HG02938 (cell line): ENCODE data around the gene KANSL2.
A peak's percentile ranks its signal among the peaks of the same experiment; 100 is the strongest.
"Not testable (repeated sequence)": the region's sequence is repeated elsewhere in the genome, so short reads cannot be mapped to it uniquely, and the experiment has no call there.

Source experiments
- ATAC-seq: cut with Tn5 transposase; IDR thresholded peaks from one replicate; pipeline ENCODE4 v1.9.1; 2021; ENCODE audit warnings: mild to moderate bottlenecking, moderate library complexity; ENCODE audit not compliant: unreplicated experiment

KANSL2 gene

GRCh38 chr12:48681710-48682532 lies at the start of gene KANSL2:
Gene KANSL2 (minus strand): TSS chr12:48682238. CDS start chr12:48681632, 606 bp downstream.
- ATAC-seq = peak; percentile 98

DNA sequence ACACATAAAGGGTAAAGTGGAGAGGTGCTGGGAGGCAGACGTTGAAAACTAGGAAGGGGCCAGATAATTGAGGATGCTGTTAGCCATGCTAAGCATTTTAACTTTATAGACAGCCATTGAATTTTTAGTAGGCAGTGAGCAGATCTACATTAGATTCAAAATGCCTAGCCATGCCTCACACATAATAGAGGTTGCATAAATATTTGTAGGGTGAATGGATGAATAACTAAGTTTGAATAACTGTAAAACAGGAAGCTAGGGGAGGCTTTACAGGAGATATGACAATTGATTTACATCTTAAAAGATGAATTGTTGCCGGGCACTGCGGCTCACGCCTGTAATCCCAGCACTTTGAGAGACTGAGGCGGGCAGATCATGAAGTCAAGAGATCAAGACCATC lies 46.8 kb upstream of the KANSL2 start:
- ATAC-seq = no peak

DNA sequence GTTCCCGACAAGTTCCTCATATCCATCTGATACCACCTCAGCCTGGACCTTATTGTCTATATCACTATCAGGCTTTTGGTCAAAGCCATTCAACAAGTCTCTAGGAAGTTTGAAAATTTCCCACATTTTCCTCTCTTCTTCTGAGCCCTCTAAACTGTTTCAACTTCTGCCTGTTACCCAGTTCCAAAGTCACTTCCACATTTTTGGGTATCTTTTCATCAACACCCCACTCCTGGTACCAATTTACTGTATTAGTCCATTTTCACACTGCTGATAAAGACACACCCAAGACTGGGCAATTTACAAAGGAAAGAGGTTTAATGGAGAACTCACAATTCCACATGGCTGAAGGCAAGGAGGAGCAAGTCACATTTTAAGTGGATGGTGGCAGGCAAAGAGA lies 38.7 kb upstream of the KANSL2 start:
- not testable (repeated sequence) for ATAC-seq

DNA sequence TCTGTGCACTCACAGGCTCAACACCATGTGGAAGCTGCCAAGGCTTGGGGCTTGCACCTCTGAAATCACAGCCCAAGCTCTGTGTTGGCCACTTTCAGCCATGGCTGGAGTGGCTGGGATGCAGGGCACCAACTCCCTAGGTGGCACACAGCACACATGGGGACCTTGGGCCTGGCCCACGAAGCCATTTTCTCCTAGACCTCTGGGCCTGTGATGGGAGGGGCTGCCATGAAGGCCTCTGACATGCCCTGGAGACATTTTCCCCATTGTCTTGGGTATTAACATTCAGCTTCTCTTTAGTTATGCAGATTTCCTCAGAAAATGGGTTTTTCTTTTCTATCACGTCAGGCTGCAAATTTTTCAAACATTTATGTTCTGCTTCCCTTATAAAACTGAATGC lies 38.1 kb upstream of the KANSL2 start:
- ATAC-seq = not testable (repeated sequence)

DNA sequence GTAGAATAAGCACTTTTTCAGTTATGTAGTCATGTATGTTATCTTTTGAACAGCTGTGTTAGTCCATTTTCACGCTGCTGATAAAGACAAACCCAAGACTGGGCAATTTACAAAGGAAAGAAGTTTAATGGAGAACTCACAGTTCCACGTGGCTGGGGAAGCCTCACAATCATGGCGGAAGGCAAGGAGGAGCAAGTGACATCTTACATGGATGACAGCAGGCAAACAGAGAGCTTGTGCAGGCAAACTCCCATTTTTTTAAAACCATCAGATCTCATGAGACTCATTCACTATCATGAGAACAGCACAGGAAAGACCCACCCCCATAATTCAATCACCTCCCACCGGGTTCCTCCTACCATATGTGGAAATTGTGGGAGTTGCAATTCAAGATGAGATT lies 37.0 kb upstream of the KANSL2 start:
- not testable (repeated sequence) for ATAC-seq

DNA sequence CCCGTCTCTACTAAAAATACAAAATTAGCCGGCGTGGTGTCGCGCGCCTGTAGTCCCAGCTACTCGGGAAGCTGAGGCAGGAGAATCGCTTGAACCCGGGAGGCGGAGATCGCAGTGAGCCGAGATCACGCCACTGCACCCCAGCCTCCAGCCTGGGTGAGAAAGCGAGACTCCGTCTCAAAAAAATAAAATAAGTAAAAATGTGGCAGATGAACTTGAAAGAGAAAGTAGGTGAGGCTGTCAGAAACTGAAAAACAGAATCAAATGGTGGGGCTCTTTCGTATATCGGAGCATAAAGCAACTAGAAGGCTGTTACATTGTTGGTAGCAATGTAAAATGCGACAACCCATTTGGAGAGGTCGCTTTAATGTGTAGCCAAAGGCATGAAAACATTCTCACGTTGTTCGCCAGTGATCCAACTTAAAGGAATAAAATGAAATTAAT lies 35.2 kb upstream of the KANSL2 start:
- ATAC-seq = peak; percentile 11

DNA sequence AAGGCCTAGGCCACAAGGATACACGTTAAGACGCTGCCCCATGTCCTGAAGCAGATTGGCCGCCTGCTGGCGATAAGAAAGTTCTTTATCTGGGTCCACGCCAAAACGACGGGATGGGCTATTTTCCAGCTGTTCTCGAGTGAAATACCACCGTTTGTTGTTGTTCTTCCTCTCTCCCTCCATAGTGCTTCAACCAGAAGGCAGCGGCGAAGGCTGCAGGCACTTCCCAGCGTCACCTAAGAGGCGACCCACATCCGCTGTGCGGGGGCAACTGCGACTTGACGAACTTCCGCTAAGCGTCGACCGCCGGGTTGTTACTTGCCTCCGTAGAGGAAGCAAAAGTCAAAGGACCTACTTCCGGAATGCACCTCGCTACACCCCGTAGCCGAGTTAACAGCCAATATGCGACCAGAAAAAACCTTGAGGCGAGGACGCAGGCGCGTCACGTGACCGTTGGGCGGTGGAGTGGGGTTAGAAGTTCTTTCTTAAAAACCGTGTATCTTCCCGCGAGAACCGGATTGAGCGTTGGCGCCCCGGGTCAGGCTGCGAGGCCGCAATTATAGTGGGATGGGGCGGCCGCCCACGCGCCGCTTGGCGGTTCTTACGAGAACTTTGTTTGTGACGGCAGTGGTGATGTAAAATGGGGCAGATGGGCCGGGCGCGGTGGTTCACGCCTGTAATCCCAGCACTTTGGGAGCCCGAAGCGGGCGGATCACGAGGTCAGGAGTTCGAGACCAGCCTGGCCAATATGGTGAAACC lies 34.6 kb upstream of the KANSL2 start, which contains the start of gene CCNT1:
CCNT1 (minus strand) TSS at position 215 of the 759 bp plus-strand sequence; CDS start at position 183, 32 bp downstream.
- ATAC-seq = peak; percentile 95

- ATAC-seq = no peak
Measured at GRCh38 chr12:48716168-48716492, 34.1 kb upstream of the KANSL2 start.

DNA sequence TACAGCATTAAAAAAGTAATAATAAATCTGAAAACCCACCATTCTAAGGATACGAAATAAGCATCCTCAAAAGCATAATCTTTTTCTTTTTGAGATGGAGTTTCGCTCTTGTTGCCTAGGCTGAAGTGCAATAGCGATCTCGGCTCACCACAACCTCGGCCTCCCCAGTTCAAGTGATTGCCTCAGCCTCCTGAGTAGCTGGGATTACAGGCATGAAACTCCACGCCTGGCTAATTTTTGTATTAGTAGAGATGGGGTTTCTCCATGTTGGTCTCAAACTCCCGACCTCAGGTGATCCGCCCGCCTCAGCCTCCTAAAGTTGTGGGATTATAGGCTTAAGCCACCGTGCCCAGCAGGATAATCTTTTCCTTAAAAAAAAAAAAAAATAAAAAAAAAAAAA lies 30.2 kb upstream of the KANSL2 start:
- no peak for ATAC-seq

- not testable (repeated sequence) for ATAC-seq
Measured at GRCh38 chr12:48698822-48699221, 16.8 kb upstream of the KANSL2 start.

- no peak for ATAC-seq
Measured at GRCh38 chr12:48696626-48697025, 14.6 kb upstream of the KANSL2 start.

- ATAC-seq = no peak
Measured at GRCh38 chr12:48695859-48696258, 13.8 kb upstream of the KANSL2 start.

- no peak for ATAC-seq
Measured at GRCh38 chr12:48694038-48694437, 12.0 kb upstream of the KANSL2 start.

DNA sequence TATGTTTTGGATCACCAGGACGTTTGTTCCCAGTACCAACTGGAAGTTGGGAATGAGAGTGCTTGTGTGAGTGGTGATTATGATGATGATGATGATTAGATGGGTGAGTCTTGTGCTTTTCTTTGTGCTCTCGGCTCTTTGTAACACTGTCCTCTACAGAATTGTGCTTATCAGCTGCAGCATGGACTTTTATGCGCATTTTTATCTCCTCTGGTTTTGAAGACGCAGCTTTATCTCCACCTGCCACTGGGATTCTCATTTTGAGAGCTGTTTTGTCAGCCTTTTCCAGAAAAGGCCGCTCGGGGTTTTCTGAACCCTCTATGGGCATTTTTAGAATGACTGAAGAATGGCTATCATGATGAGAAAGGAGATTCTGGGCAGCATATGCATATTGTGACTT lies 11.5 kb upstream of the KANSL2 start:
- no peak for ATAC-seq

GRCh38 chr12:48691826-48692487 lies 9.9 kb upstream of the KANSL2 start:
- no peak for ATAC-seq

GRCh38 chr12:48690990-48691389 lies 9.0 kb upstream of the KANSL2 start:
- no peak for ATAC-seq

- ATAC-seq = no peak
Measured at GRCh38 chr12:48690436-48690835, 8.4 kb upstream of the KANSL2 start.

DNA sequence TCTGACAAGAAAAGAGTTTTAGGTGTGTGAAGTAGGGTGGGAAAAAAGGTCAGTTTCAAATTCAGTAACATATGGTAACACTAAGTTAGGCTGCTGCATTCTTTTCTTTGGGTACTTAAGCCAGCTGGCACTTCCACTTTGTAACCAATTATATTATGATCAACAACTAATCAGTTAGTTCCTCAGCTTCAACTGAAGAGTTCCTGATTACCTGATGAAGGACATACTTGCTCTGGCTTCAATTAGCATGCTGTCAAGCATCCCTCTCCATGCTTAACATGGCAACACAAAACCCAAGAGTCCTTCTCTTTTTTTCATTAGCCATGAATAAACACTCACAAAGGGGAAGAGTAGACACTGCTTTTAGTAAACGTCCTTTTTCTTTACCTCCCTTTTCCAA lies 6.8 kb upstream of the KANSL2 start:
- no peak for ATAC-seq

DNA sequence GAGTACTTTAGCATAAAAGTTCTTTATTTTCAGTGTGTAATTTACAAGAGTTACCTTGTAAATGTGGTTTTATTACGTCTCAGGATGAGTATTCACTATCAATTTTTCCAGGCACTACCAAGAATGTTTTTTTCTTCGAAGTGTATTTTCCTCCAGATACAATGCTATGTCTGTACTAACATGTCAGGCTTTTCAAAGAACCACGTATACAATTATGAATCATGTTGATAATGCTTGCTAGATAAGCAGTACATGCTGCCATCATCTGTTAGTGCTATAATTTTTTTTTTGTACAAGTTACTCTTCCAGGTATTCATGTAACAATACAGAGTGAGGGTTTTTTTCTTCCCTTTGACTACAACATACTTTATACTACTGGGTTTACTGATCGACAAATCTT lies 5.6 kb upstream of the KANSL2 start:
- no peak for ATAC-seq

GRCh38 chr12:48686615-48687334 lies 4.7 kb upstream of the KANSL2 start:
- ATAC-seq = no peak

- ATAC-seq = no peak
Measured at GRCh38 chr12:48686037-48686595, 4.1 kb upstream of the KANSL2 start.
